ENCODE data around the gene ABCG8.

- no peak for TF ChIP-seq CTCF (IDR thresholded peaks at IDR 0.05)
- TF ChIP-seq POLR2A (IDR thresholded peaks at IDR 0.05): no peak
Observed at GRCh38 chr2:43898838-43899346, 60.1 kb downstream of the ABCG8 start.
